Lung (tissue), 12 donors: ENCODE data around the gene ANO2. TPM values are rescaled to one million over a fixed set of nuclear protein-coding genes. Genes with fewer than 3 reads are reported as not detected.

Experiments
- ATAC-seq: fragments of 200-7000 bp; cut with Tn5 transposase; one replicate; pipeline ENCODE4 v1.9.1; 2020; ENCODE audit warnings: moderate number of reproducible peaks; ENCODE audit not compliant: insufficient read depth, low FRiP score
- DNase-seq, 3 donors: peaks; one replicate each; pipeline ENCODE4 v3.0.0-alpha.2; 2013 to 2017
- H3K27ac ChIP-seq, 2 donors: one replicate each; pipeline ENCODE4 v1.5.1; 2013; ENCODE audit warnings: mild to moderate bottlenecking in 2 of 2, moderate library complexity in 2 of 2, control low read depth in 1 of 2, inconsistent platforms in 1 of 2, low read depth in 1 of 2, low read length in 1 of 2
- H3K27me3 ChIP-seq, 3 donors: one replicate each; pipeline ENCODE4 v1.5.1; 2013; ENCODE audit warnings: low read length in 2 of 3; ENCODE audit not compliant: control insufficient read depth in 3 of 3, insufficient read depth in 3 of 3
- H3K36me3 ChIP-seq, 4 donors: one replicate each; pipeline ENCODE4 v1.5.1; 2013; ENCODE audit warnings: low read length in 4 of 4, mild to moderate bottlenecking in 1 of 4, moderate library complexity in 1 of 4; ENCODE audit not compliant: control insufficient read depth in 4 of 4, insufficient read depth in 4 of 4
- H3K4me1 ChIP-seq, 5 donors: one replicate each; pipeline ENCODE4 v1.5.1; 2013; ENCODE audit warnings: low read length in 5 of 5, mild to moderate bottlenecking in 2 of 5, moderate library complexity in 1 of 5; ENCODE audit not compliant: control insufficient read depth in 5 of 5, insufficient read depth in 5 of 5
- H3K4me3 ChIP-seq: one replicate; pipeline ENCODE4 v1.5.1; 2013; ENCODE audit warnings: mild to moderate bottlenecking, control low read depth, moderate library complexity
- H3K9ac ChIP-seq, 2 donors: one replicate each; pipeline ENCODE4 v1.5.1; 2013; ENCODE audit warnings: low read length in 2 of 2, control low read depth in 1 of 2; ENCODE audit not compliant: insufficient read depth in 1 of 2
- H3K9me3 ChIP-seq, 4 donors: one replicate each; pipeline ENCODE4 v1.5.1; 2013; ENCODE audit warnings: low read length in 3 of 4, mild to moderate bottlenecking in 1 of 4, moderate library complexity in 1 of 4; ENCODE audit not compliant: control insufficient read depth in 4 of 4, insufficient read depth in 3 of 4
- CTCF ChIP-seq: IDR thresholded peaks from 2 replicates; pipeline ENCODE4 v1.5.1; 2012; ENCODE audit warnings: mild to moderate bottlenecking; ENCODE audit errors: control extremely low read depth, extremely low read depth
- WGBS, 2 donors: extraction: QIAGEN DNeasy Blood & Tissue Kit; methylation state at CpG; one replicate each; pipeline ENCODE4 v1.1.7; 2013; 5-methylcytosine and 5-hydroxymethylcytosine counted together
- polyA plus RNA-seq, 2 donors: library from polyadenylated mRNA; stranded (reverse); fragments of 200-250 nt; gene quantifications; one replicate each; pipeline ENCODE4 v1.2.1, GENCODE V29; 2013
- total RNA-seq, 2 donors: library from RNA; depleted of rRNA in 1 of 2; stranded (reverse); fragments of >200 nt in 1 of 2; gene quantifications; one replicate each; pipeline ENCODE4 v1.2.1, GENCODE V29; 2014 to 2021
- donor health status: control.
- donor health status: control.
- donor health status: Bipolar disorder and iron deficiency.
- donor health status: healthy.
- donor health status: DM: yes; HTN: yes; CAD: no.

Gene ANO2
- total and polyA plus RNA-seq, 4 donors = 5.9 to 11.3 (median 7.4) TPM

- Histone ChIP-seq H3K4me1 (peaks cover 0 to 39% (median 12%) of the 10 kb centered on the region in 5 donors), H3K9me3 (no peaks in the 10 kb centered on the region), H3K27me3 (no peaks in the 10 kb centered on the region), H3K27ac (no peak overlapping the region), H3K36me3 (no peaks in the 10 kb centered on the region), H3K4me3 (no peak overlapping the region), H3K9ac (no peak overlapping the region)
- ATAC-seq (no peak), DNase-seq (no peak)
- no peak for TF ChIP-seq CTCF
- WGBS, 2 donors = 82 to 83% methylated on average over 3 of the region's 3 CpGs
These were observed 171.5 kb downstream of the ANO2 start for GRCh38 chr12:5773550-5773949.

GRCh38 chr12:5771756-5772155 lies 173.3 kb downstream of the ANO2 start:
- TF ChIP-seq CTCF = no peak
- H3K9me3 ChIP-seq = peaks cover 0 to 3% (median 0%) of the 10 kb centered on the region in 4 donors
- H3K4me1 ChIP-seq = peaks cover 0 to 40% (median 14%) of the 10 kb centered on the region in 5 donors
- no peaks in the 10 kb centered on the region for H3K27me3 ChIP-seq
- H3K9ac ChIP-seq = no peak overlapping the region
- H3K4me3 ChIP-seq = no peak overlapping the region
- DNase-seq = peak in 2 of 3 donors; percentile 60 to 81
- H3K27ac ChIP-seq = no peak overlapping the region
- WGBS, 2 donors = 75 to 85% methylated on average over 1 of the region's 1 CpG
- H3K36me3 ChIP-seq = no peaks in the 10 kb centered on the region
- ATAC-seq = no peak

- Histone ChIP-seq H3K4me1 (peaks cover 0 to 40% (median 14%) of the 10 kb centered on the region in 5 donors), H3K27me3 (no peaks in the 10 kb centered on the region), H3K36me3 (no peaks in the 10 kb centered on the region), H3K4me3 (no peak overlapping the region), H3K9me3 (peaks cover 0 to 5% (median 0%) of the 10 kb centered on the region in 4 donors), H3K27ac (no peak overlapping the region), H3K9ac (no peak overlapping the region)
- ATAC-seq (no peak), DNase-seq (no peak)
- 92 to 100% methylated on average over 1 of the region's 1 CpG for WGBS, 2 donors
- no peak for TF ChIP-seq CTCF
These were observed 174.3 kb downstream of the ANO2 start for GRCh38 chr12:5770727-5771126.
